Measurements from ENCODE around the gene GRID1.

DNA sequence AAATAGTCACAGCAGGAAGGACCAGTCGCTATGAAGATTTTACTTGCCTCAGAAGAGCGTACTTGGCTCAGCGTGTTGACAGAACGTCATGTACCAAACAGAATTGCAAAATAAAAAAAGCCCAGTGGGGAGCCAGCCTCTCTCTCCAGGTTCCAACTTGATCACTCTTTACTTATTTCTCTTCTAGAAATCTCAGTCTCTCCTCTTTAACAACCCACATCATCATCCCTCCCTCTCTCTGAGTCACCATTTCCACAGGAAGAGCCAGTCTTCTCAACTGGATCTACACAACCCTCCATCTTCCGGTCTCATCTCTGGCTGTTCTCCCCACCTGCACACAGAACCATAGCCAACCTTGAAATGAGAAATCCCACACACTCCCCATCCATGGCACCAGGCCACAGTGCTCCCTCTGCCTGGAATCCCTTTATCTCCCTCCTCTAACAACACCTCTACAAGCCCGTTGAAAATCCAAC is 718.3 kb downstream of the GRID1 start:
- TF ChIP-seq EZH2 (IDR thresholded peaks at IDR 0.05) (no peak), POLR2AphosphoS5 (IDR thresholded peaks at IDR 0.05; ENCODE audit: borderline replicate concordance, low read depth, low read length) (no peak)
